ENCODE data around the gene RGPD4.

GRCh38 chr2:107932979-107933378 is 106.3 kb downstream of the RGPD4 start:
- TF ChIP-seq EZH2 (IDR thresholded peaks at IDR 0.05) (no peak), POLR2AphosphoS5 (IDR thresholded peaks at IDR 0.05; ENCODE audit: borderline replicate concordance, low read depth, low read length) (no peak), FOXP2 (optimal IDR thresholded peaks at IDR 0.05; ENCODE audit: control extremely low read depth, extremely low read length, insufficient read depth) (no peak)

Measured in SK-N-MC (cell line).